ENCODE measurements around the gene LIAS.
A peak's percentile ranks its signal among the peaks of the same experiment; 100 is the strongest.
"Not testable (repeated sequence)": the region's sequence is repeated elsewhere in the genome, so short reads cannot be mapped to it uniquely, and the experiment has no call there.

LIAS gene

DNA sequence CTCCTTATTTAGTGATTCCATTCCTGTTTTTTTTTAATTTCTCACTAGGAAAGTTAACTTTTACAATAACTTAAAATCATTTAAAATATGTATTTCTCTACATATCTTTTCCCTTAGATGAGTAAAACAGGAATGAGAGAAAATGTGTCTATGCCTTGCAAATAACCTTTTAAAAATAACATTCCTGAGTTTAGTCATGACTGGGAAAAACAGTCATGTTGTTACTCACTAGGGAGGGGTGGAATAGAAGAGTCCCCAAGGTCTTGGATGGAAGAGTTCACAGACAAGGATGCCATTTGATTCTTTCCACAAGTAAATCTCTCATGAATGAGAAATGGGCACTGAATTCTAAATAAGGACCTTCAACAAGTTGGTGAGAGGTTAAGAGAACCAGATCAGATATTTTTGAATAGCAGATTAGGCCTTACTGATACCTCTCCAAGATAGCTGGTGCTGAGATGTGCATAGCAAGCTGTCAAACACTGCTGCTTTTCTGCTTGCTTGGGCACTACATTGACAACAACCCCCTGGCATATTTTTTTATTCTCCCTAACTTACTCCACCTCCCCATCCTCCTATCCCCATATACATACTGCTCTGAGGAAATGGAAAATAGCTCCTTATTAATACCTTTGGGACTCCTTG, 43.3 kb downstream of the LIAS start:
- no peak for DNase-seq

DNA sequence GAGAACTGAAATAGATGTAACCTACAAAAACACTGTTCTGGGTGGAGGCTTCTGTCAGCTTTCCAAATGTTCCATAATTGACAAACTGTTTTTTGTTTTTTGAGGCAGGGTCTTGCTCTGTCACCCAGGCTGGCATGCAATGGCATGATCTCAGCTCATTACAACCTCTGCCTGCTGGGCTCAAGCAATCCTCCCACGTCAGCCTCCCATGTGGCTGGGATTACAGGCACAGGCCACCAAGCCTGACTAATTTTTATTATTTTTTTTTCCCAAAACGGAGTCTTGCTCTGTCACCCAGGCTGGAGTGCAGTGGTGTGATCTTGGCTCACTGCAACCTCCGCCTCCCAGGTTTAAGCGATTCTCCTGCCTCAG, 43.8 kb downstream of the LIAS start:
- not testable (repeated sequence) for DNase-seq

DNA sequence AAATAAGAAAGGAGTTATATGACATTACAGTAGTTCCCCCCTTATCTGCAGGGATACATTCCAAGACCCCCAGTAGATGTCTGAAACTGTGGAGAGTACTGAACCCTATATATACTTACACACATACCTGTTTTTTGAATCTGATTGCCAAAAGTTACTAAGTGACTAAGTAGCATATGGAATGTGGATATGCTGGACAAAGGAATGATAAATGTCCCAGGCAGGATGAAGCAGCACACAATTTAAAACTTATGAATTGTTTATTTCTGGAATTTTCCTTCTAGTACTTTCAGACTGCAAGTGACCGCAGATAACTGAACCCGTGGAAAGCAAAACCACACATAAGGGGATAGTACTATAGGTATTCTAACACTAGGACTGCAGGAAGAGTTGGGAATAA, 45.7 kb downstream of the LIAS start:
- DNase-seq = no peak

DNA sequence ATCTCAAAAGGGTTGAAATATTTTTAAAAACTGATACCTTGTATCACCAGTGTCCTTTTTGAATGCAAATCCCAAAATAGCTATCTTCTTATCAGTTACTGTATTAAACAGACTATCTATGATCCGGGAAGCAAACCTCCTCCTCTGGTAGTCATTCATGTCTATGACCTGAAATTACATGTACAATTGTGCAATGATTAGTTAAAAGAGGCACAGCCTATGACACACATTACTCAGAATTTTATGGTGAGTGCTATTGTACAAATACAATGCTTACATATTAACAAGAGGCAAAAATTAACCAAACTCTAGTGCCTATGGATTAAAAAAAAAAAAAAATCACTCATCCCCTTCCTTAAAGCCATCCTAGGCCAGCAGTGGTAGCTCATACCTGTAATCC, 46.7 kb downstream of the LIAS start:
- DNase-seq = no peak

DNA sequence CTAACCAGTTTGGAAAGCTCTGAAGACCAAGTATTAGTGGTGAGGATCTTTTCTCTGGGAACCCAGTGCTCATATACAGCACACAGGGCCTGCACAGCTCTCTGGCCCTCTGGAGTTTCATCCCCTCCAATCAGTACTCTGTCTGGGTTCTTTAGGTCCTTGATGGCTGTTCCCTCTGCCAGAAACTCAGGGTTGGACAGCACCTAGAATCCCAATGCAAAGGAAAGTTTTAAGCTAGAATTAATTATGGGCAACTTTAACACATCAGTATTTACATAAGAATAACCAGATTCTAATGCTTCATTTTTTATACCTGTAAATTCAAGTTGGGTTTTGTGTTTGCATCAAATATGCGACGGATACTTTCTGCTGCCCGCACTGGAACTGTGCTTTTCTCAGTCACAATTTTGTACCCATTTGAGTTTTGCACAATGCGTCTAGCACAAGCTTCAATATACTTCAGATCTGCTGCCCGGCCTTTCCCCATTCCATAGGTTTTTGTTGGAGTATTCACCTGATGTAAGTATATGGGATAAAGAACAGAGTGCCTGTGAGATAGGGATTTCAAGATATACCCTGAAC, 51.6 kb downstream of the LIAS start:
- DNase-seq = no peak

DNA sequence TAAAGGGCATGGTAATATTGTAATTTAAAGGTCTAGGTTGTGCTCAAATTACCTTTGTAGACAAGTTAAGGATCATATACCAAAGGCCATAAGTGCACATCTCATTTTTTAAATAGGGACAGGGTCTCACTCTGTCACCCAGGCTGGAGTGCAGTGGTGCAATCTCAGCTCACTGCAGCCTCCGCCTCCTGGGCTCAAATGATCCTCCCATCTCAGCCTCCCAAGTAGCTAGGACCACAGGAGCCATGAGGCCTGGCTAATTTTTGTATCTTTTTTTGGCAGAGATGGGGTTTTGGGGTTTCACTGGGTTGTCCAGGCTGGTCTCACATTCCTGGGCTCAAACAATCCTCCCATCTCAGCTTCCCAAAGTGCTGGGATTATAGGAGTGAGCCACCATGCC, 55.4 kb downstream of the LIAS start:
- not testable (repeated sequence) for DNase-seq

DNA sequence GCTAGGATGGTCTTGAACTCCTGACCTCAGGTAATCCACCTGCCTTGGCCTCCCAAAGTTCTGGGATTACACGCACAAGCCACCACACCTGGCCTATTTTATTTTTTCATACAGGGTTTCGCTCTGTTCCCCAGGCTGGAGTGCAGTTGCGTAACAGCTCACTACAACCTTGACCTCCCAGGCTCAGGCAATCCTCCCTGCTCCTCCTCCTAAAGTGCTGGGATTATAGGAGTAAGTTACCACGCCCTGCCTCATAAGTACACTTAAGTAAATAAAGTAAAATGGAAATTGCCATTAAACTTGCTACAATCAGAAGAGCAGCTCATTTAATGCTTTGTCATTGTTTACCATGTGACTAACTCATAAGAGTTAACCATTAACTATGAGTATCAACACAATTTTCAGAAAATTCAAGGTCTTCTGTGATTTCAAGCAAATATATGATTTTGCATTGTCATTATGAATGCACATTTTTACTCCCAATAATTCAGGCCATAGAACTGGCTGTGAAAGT, 56.1 kb downstream of the LIAS start:
- no peak for DNase-seq

DNA sequence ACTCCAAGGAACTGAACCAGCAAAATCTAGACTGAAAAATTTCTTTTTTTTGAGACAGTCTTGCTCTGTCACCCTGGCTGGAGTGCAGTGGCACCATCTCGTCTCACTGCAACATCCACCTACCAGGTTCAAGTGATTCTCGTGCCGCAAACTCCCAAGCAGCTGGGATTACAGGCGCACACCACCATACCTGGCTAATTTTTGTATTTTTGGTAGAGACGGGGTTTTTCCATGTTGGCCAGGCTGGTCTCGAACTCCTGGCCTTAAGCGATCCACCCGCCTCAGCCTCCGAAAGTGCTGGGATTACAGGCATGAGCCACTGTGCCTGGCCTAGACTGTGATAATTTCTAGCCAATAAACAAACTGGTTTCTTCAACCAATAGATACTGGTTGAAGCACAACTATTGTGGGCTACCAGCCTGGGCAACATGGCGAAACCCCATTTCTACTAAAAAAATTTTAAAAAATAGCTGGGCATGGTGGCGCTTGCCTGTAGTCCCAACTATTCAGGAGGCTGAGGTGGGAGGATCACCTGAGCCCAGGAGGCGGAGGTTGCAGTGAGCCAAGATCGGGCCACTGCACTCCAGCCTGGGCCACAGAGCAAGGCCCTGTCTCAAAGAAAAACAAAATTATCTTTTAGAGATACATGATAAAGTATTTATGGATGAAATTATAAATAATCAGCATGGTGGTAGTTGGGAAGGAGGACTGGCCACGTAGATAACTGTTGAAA, 57.0 kb downstream of the LIAS start:
- DNase-seq = not testable (repeated sequence)

DNA sequence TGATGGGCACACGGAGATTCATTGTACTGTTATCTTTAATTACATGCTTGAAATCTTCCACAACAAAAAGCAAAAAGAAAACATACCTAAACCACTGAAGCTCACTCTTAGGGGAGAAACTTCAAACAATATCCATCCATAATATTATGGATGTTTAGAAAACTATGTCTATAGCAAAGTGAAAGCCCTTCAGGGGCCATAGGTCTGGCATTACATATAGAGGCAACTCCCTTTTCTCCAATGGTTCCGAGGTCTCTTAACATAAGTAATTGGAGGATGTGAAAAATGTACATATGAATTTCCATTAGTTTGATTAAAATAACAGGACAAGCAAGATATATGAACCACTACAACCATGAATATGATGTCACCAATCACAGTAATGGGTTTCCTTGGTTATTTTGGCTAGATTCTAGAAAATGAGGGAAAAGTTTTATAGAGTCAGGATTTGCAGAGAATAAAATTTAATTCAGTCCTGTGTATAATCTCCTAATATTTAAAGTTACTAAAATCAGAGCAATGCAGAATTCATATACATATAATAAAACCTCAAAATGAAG, 57.6 kb downstream of the LIAS start:
- DNase-seq = no peak

DNA sequence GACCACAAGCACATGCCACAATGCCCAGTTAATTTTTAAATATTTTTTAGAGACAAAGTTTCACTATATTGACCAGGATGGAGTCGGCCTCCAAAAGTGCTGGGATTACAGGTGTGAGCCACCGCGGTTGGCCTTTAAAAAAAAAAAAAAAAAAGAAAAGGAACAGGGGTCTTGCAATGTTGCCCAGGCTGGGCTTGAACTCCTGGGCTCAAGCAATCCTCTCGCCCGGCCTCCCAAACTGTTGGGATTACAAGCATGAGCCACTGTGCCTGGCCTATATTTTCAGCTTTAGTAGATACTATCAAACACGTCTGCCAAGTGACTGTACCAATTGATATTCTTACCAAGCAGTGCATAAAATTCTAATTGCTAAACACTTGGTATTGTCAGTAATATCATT, 59.6 kb downstream of the LIAS start:
- DNase-seq = no peak

DNA sequence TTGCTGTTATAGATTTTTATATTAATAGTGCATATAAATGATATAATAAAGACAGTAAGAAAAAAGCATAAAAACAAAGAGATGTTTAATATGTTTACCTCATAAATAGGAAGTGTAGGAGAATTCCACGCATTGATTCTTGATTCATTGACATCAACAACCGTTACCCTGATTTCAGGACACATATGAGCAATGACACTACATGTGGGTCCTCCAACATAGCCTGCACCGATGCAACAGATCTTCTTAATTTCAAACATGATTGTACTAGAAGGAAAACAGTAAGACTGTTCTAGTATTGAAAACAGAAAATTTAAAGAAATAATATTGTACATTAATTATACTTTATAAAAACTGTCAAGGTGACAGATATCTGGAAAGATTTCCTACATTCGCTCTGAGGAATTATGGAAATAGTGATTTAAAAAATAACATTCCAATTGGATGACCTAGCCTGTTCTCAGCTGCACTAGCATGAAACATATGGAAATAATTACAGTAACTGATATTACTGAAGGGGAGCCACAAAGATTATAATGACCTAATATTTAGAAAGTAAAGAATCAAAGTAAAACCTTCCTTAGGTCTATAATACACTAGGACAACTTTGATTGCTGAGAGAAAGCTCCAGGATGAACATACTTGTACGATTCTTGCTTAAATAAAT, 62.5 kb downstream of the LIAS start:
- no peak for DNase-seq

DNA sequence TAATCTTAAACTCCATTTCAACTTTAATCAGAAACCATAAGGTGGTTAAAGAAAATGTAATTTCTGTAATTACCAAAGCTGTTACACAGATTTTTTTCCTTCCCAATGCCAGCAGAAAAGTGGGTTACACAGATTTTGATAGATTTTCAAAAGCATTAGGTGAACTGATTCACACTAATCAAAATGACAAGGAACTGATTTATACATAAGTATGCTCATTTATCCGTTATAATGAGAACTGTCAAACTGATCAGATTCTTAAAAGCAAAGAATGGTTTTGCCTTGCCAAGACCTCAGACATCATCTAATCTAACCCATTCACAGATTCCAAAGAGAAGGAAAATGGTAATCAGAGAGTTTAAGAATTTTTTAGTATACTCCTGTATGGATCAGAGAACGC, 63.2 kb downstream of the LIAS start:
- no peak for DNase-seq

DNA sequence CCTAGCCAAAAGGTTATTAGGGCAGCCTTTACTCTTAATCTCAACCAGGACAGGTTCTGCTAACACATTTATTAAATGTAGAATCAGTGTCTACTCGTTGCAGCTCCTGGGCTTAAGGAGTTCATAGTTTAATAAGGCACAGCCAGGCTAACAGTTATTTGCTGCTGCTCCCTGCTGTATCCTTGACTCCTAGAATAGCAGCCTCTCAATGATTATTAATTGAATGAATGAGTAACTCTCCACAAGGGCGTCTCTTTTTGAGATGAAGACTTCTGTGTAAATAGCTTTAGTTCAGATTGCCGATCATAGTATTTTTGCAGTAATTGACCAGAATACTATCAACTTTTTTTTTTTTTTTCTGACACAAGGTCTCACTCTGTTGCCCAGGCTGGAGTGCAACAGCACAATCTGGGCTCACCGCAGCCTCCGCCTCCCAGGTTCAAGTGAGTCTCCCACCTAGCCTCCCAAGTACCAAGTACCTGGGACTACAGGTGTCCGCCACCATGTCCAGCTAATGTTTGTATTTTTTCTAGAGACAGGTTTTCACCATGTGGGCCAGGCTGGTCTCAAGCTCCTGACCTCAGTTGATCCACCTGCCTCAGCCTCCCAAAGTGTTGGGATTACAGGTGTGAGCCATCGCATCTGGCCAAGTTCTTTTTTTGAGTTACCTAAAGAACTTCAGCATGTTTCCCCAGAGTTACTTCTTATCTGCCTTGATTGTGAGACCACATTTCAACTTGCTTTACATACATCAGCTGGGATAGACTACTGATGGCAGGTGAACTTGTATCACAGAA, 65.5 kb downstream of the LIAS start:
- no peak for DNase-seq

DNA sequence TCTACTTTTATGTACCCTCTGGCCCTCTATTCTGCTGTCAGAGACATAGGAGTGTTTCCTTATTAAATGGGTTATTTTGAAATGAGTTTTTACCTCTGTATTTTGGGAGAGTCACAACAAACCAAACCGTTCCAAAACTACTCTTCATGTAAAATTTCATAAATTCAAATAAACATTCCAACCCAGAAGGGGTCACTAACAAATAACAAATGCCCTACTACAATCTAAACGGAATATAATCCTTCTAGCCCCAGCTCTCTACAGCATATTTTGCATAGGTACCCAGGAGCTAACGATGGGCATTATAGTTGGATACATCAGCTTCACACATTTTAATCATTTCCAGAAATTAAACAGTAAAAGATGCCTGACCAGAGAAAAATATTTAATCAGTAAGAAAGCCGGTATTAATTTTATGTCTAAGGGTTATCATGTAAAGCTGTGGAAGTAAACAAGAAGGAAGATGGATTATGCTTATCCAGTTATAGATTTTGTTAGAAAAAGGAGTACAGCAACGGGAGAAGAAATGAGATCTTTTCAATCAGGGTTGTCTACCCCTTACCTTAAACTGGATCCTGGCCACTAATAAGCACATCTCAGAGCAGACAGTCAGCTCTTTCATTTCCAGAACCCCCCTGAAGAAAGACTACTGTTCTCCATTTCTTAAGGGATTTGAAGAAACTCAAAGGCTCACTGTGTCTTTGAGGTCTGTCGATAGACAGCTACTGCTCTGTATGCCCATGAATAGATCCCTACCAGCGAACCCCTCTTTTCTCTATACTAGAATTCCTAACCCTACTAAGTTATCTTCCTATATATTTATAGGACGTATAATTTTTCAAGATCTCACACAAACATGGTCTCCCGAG, 67.2 kb downstream of the LIAS start:
- no peak for DNase-seq

DNA sequence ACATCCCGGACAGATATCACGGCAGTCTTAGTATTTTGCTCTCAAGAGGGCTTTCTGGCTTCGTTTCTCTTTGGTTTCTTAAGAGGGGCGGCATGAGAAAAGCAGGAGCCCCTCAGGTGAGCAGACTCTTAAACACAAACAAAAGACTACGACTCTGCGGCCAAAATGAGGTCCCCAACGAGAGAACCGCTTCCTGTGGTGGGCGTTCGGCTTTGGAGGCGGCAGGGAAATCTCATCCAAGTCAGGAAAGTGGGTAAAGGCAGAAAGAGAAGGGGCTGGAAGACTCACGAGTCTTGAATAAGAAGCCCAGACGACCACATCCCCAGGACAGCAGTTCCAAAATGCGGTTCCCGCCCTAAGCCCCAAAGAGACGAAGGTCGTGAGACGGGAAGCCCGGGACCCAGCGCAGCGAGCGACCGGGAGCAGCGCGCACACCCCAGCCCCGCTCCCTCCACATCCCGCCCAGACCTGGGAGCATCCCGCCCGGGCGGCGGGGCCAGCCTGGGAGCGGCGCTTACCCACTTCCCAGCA, 68.0 kb downstream of the LIAS start:
- no peak for DNase-seq

DNA sequence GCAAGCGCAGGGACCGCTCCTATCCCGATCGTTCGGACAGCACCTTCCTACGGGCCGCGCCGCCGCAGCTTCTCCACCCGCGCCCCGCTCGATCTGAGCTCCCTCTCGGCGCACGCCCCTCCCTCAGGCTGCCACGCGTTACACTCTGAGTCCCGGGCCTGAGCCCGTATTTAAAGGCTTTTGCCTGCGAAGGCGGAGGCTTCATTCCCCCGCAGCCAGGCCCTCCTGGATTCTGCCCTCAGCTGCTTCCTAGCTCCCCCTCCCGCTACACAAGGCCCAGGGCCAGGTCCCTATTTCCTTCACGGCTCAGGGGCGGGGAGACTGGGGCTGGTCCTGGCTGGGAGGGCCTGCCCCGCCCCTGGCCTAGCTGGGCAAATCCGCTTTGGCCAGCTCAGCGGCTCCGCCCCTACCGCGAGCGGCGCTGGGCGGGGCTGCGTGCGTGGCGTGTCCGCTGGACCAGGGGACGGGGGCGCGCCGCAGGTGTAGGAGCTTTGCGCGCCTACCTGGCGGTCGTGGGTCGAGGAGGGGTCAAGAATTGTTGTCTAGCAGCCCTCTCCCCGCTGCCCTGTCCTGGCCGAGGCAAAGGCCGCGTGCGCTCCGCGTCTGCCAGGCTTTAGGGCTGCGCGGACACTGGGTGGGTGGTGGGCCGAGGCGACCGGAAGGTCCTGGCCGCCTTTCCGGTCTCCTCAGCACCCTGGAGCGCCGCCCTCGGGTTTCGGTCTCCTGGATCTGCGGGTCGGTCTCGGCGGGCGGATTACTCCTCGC, 68.6 kb downstream of the LIAS start, which contains the start of gene UGDH:
Gene UGDH (minus strand): TSS at position 144 of the 765 bp plus-strand sequence. CDS start 5,927 bp downstream, outside the sequence.
- DNase-seq = peak; percentile 51

DNA sequence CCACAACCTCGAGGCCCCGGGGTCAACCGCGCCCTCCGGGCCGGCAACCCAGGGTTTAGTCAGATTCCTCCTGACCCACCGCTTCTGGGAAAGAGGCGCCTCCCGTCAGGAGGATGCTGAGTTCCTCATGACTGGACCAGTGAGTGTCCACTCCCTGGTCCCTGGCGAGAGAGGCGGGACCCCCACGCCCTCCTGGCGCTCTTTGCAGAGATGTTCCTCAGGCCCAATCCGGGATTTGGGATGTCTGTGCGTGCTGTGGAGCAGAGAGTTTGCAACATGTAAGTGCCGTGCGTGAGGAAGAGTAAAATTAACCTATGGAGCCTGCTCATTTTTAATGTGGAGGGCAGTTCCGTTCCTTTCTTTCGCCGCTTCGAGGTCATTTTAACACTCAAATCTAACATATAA, 69.2 kb downstream of the LIAS start:
- no peak for DNase-seq
